A673 (cell line): ENCODE results near the gene CST2.
"Not testable (repeated sequence)": the region's sequence is repeated elsewhere in the genome, so short reads cannot be mapped to it uniquely, and the experiment has no call there.

Experiments
- EZH2 ChIP-seq: fragments of 200-600 bp; sonication (generic); IDR thresholded peaks from 2 replicates; pipeline ENCODE4 v1.6.1; 2017; ENCODE audit warnings: borderline replicate concordance, low read depth, mild to moderate bottlenecking, mixed read lengths, antibody characterized with exemption, low read length; ENCODE audit not compliant: poor library complexity, severe bottlenecking
- TF ChIP-seq, protein P1 (sequence below): fragments of 300-800, 200-600 bp; sonication (generic); conservative IDR thresholded peaks from 2 replicates; pipeline ENCODE4 v1.5.1; 2017; ENCODE audit warnings: low read depth, mild to moderate bottlenecking, antibody characterized with exemption, low read length, moderate library complexity, mixed read lengths

DNA sequence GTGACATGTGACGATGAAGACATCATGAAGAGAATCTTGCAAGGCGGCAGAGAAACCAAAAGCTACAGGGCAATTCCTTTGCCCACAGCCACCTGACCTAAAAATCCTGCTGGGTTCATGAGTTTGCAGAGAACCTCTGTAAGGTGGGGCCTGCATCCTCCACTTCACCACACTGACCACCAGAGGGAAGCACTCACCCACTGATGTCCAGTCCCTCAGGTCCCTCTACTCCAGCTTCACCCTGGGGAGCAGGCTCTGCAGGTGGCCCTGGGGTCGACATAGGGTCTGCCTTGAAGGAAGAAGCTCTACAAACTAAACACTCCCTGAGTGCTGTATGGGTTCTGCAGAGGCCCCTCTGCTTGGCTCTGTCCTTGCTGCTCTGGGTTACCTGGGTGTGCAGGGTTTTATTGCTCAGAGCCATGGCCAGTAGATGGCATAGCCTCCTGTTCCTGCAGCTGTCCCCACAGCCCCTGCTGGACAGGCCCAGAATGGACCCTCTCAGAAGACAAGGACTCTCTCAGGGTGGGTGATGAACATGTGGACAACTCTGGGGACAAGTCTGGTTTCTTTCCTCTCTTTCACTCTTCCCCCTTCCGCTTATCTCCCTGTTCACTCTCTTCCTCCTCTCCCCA is 27.2 kb downstream of the CST2 start:
- TF ChIP-seq, protein P1, sequence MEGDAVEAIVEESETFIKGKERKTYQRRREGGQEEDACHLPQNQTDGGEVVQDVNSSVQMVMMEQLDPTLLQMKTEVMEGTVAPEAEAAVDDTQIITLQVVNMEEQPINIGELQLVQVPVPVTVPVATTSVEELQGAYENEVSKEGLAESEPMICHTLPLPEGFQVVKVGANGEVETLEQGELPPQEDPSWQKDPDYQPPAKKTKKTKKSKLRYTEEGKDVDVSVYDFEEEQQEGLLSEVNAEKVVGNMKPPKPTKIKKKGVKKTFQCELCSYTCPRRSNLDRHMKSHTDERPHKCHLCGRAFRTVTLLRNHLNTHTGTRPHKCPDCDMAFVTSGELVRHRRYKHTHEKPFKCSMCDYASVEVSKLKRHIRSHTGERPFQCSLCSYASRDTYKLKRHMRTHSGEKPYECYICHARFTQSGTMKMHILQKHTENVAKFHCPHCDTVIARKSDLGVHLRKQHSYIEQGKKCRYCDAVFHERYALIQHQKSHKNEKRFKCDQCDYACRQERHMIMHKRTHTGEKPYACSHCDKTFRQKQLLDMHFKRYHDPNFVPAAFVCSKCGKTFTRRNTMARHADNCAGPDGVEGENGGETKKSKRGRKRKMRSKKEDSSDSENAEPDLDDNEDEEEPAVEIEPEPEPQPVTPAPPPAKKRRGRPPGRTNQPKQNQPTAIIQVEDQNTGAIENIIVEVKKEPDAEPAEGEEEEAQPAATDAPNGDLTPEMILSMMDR = peak; percentile 56
- TF ChIP-seq EZH2 = not testable (repeated sequence)
